DMS 273 (cell line): ENCODE measurements around the gene AFG1L.
A peak's percentile ranks its signal among the peaks of the same experiment; 100 is the strongest.
"Not testable (repeated sequence)": the region's sequence is repeated elsewhere in the genome, so short reads cannot be mapped to it uniquely, and the experiment has no call there.

ENCODE experiments used
- DNase-seq: peaks from one replicate; lab custom pipeline; 2025; ENCODE audit not compliant: unreplicated experiment; lab: John Stamatoyannopoulos, UW

AFG1L gene

DNA sequence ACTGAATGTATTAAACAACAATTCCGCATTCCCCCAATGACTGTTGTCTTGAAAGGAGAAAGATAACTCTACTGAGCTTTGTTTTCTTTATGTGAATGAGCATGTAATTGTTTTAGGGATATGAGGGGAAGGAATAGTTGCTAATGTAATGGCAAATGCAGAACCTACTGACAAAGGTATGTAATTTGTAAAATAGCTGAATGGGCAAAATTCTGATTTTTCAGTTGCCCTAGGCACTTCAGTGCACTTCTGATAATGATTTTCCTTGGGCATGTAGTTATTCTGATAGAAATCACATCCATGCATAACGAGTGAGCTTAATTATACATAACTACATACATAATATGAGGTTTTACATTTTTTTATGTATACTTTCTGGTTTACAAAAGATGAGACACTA lies 212.5 kb downstream of the AFG1L start:
- DNase-seq: no peak

DNA sequence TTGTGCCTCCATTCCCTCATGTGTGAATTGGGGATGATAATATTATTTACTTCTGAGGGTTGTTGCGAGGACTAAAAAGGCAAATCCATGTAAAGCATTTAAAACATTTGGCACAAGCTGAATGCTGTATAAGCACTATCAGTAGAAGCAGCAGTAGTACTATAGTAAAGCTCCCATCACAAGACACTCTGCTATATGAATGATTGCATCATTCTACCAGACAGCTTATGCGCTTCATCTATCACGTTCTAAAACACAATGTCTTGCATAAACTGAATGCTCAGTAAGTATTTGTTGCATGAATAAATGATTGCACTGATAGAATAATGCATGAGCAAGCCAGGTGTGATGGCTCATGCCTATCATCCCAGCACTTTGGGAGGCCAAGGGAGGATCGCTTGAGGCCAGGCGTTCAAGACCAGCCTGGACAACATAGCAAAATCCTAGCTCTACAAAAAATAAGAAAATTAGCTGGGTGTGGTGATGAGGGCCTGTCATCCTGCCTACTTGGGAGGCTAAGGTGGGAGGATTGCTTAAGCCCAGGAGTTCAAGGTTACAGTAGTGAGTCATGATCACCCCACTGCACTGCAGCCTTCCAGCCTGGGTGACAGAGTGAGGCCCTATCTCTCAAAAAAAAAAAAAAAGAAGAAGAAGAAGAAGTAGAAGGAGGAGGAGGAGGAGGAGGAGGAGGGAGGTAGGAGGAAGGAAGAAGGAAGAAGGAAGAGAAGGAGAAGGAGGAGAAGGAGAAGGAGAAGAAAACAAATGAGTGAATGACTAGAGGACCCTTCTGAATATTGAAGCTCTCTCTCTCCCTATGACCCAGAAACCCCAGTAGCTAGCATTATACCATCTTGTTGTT lies 215.8 kb downstream of the AFG1L start:
- no peak for DNase-seq

GRCh38 chr6:108518714-108519576 lies 224.1 kb downstream of the AFG1L start:
- DNase-seq: peak; percentile 66

- no peak for DNase-seq
Measured at GRCh38 chr6:108521616-108522107, 226.8 kb downstream of the AFG1L start.

GRCh38 chr6:108523697-108524096 lies 228.8 kb downstream of the AFG1L start:
- DNase-seq: no peak

DNA sequence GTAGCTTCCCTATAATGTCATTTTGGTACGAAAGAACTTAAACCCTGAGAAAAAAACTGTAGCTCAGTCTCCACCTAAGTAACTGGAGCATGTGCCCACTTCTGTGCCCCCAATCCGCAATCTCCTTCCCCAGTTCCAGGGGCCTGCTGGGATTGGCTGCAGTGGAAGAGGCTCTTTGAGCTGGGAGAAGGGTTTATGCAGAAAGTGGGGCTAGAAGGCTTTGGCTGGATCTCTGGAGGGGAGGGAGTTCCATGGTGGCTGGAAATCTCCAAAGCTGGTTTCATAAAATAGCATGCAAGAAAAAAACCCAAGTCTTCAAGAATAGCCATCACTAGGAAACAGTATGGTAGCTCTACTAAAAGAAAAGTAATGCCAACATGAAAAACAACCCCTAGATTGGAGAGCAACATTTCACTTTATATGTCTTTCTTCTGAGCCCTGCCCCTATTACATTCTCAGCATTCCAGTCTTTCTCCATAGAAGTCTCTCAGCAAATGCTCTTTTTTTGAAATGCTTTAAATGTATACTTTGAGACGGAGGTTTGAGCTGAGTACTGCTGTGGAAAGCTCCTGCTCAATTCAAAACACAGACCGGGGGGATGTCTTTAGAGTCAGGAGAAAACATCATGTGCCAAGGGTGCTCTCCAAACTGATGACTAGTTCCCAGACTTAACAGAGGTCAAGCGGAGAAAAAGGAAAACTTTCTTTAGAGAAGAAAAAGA lies 229.8 kb downstream of the AFG1L start:
- DNase-seq: no peak

DNA sequence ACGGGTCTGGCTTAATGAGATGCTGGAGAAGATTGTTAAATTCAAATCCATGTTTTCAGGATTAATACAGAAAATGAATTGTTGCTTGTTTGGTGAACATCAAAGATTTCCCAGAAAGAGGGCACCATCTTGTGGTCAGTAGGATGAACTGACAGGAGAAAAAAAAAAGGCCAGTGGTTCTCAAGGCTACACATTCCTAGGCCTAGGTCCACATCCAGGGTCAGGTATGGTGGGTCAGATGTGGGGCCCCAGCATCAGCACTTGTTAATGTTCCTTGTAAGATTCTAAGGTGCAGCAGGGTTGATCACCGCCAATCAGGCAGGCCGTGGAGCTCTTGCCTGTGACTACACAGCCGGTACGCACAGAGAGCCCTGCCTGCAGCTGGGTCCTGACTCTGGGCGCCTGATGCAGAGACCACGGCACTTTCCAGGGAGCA lies 231.9 kb downstream of the AFG1L start:
- peak; percentile 61 for DNase-seq

DNA sequence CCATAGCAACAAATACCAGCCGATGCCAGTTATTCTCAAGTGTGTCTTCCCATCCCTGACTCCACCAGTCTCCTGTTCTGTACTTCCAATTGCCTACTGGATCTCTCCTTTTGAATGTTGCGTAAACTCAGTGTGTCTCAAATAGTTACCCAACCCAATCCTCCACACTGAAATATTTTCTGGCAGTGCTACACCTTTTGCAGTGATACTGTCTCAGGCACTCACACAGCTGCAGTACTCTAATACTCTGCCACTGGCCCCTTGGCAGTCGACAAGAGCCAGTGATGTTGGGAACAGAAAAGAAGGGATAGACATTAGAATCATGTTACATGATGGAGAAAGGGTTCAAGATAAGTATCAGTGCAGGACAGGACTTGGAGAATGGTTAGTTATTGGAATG lies 234.0 kb downstream of the AFG1L start:
- DNase-seq: no peak

DNA sequence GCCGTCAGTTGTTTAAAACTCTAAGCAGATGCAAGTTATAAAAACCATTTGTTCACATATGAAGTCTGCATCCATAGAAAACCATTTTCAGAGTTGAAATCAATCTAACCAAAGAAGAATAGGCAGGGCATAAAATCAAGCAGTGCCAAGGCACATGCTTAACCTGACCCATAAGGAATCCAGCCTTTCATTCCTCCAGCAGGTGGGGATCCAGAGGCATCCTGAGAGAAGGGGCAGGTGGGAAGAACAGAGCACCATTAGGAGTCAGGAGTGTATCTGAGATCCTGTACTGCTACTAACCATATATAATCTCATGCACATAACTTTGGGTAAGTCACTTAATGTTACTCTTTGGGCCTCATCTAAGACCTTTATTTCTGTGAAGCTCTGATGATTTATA lies 236.5 kb downstream of the AFG1L start:
- peak; percentile 29 for DNase-seq

DNA sequence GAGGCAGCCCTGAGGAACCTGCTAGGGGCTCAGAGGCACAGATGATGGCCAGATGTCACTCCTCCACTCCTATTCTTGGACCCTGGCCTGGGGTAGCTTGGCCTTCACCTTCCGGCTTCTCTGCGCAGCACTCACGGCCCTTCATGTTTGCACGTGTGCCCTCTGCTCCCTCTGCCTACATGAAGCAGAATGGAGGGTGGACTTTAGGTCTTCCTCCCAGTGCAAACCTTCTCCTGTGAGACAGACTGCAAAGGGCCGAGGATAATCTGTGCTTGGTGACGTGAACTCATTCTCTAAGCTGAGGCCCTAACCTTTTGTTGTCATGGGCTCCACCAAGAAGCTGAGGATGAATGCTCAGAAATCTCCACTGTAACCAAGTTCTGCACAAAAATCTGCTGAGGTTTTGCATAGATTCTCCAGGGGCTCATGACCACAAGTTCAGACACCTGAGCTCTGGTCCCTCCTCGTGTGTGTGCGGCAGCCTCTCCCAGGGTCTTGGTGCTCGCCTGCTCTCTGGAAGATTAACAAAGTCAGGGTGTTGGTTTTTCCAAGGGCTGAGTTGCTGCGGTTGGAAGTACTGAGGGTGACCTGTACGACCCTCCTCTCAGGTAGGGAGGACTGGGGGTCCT lies 240.4 kb downstream of the AFG1L start:
- DNase-seq: no peak

DNA sequence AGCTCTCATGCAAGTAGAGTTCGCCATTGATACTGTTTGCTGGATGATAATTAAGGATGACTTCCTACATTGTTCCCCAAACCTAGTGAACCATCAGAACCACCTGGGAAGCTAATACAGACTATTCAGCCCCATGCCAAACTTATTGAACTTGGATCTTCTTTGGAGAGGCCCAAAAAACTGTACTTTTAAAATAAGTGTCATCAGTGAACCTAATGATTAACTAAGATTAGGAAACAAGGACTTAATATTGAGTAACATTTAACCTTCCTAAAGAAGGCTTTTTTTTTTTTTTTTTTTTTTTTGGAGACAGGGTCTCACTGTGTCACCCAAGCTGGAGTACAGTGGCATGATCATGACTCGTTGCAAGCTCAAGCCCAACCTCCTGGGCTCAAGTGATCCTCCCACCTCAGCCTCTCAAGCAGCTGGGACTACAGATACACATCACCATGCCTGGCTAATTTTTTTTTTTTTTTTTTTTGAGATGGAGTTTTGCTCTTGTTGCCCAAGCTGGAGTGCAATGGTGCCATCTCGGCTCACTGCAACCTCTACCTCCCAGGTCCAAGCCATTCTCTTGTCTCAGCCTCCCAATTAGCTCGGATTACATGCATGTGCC lies 241.2 kb downstream of the AFG1L start:
- DNase-seq: not testable (repeated sequence)

DNA sequence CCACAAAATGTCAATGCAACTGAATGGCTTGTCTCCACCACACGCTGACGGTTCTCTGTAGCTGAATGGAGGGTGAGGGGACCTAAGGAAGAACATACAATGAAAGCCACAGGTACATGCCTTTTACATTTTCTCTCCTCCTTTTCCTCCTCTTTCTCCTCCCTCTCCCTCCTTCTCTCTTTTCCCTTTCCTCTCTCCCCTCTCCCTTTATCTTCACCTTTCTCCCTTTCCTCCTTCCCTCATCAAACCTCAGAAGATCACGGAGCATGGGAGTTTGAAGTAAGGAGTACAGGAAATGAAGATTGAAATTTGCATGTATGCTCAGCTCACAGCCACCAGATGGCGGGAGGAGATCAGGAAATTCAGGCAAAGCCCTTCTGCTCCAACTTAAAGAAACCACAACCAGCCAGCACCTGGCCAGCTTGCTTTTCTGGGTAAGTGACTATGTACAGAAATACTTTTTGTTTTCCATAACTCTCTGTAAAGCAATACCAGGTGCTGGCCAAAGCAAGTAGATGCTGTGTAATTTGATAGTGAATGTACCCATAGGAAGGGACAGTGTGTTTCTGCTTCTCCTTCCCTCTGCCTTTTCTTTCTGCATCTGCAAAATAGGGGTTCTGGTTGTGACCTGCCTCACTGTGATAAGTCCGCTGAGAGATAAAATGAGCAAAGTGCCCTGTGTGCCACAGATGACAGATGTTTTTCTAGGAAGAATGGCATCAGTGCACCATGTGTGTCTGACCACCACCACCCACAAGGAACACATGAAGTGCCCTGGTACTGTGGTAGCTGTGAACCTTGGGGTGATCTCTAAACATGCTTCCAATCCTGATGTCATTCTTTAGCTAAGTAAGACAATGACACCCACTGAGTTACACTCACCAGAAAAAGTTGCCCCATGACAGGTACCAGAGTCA lies 247.2 kb downstream of the AFG1L start:
- peak; percentile 90 for DNase-seq

GRCh38 chr6:108543175-108543940 lies 248.5 kb downstream of the AFG1L start:
- no peak for DNase-seq

GRCh38 chr6:108544606-108545005 lies 249.8 kb downstream of the AFG1L start:
- DNase-seq: peak; percentile 48

DNA sequence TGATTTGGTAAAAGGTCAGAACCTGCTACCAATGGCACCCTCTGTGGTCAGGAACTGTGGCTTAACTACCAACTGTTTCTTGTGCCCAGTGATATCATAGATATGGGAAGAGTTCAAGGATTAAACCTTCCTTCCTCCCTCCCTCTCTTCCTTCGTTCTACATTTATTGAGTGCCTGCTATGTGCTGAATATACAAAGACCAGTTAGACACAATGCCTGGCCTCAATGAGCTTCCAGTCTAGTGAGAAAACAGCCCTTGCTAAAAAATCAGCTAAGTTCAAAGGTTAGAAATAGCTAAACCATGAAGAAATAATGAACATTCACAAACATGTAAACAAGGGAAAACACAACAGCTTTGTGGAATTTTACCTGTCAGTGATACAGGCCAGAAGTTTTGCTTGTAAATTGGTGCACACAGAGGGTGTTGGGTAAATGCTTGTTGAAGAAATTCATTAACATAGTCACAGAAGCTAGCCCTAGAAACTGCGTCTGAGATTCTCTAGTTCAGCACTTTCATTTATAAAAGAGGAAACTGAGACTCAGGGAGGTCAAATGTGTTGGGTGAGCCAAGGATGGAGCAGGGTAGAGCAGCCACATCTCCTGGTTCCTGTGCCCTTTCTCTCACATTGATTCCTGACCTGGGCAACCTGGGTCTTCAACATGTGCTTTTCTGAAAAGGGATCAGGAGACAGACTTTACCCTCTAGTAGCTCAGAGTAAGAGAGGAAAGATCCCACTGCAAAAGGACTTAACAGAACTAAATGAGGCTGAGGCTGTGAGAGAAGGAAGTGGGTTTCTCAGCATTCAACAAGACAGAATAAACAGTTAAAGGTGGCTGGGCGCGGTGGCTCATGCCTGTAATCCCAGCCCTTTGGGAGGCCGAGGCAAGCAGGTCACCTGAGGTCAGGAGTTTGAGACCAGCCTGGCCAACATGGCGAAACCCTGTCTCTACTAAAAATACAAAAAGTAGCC lies 251.5 kb downstream of the AFG1L start:
- DNase-seq: no peak

DNA sequence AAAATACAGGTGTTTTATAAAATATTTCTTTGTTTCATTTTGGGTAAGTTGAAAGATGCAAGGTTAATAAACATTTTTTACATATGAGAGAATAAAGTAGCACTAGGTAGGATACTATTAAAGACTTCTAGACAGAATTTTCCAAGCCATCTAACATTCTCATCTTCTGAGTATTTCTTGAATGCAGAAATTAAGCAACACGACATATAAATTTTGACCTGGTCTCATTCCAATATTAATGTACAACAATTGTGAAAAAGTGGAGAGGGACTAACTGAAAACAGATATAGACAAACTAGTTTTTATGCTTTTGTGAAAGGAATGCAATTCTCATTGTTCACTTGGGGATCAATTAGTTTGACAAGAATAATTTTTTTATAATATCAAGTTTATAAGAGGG lies 254.4 kb downstream of the AFG1L start:
- DNase-seq: no peak

DNA sequence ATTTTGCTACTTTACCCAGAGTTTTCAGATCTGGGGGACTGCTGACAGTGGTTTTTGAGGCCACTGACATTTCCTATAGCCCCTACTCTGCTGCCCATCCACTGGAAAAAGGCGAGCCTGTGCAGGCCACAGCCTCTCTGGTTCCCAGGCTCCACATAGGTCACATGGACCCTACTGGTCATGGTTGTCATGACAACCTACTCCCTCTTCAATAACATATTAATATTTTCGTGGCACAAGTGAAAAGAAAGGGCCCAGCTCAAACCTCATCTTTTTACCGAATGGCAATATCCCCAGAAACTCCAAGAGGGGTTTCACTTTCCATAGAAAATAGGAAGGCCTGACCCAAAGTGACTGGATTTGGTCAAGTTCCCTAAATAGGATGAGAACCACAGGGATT lies 254.9 kb downstream of the AFG1L start:
- peak; percentile 10 for DNase-seq
